Cortex of kidney (tissue), 1 donor: Measurements from ENCODE around the gene SIPA1L2.

Experiments used
- DNase-seq: peaks from one replicate; lab custom pipeline; 2025; lab: John Stamatoyannopoulos, UW

SIPA1L2 gene

DNA sequence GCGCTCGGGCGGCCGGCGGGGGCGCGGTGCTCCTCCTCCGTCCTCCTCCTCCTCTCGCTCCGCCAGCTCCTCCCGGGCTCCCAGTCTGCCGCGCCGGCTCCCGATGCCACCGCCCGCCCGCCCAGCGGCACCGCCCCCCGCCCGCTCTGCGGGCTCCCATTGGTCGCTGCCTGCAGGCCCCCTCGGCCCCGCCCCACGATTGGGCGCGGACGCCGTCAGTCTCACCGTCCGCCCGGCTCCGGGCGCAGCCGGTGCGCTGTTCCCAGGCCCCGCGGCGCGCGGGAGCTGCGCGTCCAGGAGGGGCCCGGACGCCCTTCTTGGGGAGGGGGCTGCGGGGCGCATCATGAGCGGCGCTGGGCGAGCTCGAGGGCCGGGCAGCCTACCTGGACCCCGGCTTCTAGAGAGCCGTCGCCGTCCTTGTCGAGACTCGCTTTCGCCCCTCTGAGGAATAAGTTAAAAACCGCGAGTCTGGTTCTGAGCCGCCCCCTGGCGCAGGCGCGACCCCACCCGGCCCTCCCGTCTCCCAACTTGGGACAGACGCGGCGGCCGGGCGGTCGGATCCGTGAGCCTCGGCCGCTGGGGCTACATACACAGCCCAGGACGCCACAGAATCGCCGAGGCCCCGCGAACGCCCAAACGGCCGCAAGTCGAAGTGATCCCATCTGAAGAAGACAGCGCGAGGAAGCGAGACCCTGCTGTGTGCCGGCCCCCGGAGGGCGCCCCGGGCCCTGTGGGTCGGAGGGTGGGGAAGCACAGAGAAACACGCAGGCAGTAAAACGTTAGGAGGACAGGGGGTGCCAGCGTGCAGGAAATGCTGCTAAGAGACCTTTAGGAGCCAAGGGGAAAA is at the start of gene SIPA1L2:
Gene SIPA1L2 (minus strand): TSS at position 87 of the 847 bp plus-strand sequence. CDS start 114,794 bp downstream, outside the sequence.
- DNase-seq: peak; percentile 56

DNA sequence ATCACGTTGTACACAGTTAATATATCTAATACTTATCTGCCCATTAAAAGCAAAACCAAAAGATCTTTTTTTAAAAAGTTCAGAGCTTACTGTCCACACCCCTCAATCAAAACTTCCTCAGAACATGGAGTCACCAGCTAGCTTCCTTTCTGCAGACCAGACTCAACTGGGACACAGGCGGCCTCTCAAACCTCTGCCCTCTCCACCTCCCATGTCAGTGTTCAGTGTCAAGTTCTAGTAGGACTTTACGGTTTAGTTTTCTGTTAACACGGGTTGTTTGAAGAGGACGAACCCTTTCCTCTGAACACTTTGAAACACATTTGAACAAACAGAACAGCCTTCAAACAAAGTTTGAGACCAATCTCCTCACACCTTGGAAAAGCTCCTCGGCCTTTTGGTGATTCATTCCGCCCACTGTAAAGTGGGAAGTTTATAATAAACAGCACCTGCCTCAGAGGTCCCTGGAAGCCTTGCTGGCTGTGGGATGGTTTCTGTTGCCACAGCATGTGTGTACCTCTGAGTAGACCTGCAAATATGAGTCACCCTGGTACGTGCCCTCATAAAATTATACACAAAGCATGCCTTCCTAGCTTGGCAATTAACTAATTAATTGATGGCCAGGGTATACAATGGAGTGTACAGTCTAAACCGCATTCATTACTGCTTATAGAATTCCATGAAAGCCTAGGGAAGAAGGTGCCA is 48.4 kb upstream of the SIPA1L2 start:
- no peak for DNase-seq

GRCh38 chr1:232676307-232676706 is 46.4 kb upstream of the SIPA1L2 start:
- DNase-seq: no peak

DNA sequence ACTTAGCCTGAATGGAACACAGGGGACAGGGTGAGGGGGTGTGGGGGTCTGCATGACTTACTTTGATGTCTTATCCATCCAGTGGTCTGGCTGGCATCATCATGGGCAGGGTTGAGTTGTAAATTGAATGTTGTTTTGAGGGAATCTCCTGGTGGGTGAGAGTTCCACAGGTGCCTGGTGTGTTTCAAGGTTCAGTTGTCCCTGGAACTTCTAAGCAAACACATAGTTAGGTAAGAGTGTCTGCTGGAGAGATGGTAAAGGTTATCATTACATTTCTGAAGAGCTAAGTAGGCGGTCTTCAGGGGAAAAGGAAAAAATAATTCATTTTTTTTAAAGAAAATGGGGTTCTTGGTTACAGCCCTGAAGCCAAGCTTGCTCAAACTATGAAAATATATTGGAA is 46.0 kb upstream of the SIPA1L2 start:
- no peak for DNase-seq

- DNase-seq: no peak
These were observed 45.3 kb upstream of the SIPA1L2 start for GRCh38 chr1:232675260-232675659.

DNA sequence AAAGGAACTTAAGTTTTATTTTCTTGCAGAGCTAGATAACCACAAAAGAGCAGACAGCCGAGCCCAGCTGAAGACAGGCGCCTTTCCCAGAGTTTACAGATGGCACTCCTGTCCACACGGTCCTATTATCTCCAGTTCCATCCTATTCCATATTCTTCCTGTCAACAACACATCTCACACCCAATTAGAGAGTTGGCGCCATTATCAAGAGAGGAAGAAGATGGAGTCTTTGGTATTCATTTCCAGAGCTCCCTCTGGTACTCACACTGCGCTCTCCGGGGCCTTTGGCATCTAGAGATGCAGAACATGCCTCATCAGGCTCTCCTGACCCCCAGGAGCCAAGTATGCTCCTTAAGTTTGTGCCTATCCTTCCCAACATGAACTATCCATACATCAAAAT is 43.3 kb upstream of the SIPA1L2 start:
- no peak for DNase-seq

DNA sequence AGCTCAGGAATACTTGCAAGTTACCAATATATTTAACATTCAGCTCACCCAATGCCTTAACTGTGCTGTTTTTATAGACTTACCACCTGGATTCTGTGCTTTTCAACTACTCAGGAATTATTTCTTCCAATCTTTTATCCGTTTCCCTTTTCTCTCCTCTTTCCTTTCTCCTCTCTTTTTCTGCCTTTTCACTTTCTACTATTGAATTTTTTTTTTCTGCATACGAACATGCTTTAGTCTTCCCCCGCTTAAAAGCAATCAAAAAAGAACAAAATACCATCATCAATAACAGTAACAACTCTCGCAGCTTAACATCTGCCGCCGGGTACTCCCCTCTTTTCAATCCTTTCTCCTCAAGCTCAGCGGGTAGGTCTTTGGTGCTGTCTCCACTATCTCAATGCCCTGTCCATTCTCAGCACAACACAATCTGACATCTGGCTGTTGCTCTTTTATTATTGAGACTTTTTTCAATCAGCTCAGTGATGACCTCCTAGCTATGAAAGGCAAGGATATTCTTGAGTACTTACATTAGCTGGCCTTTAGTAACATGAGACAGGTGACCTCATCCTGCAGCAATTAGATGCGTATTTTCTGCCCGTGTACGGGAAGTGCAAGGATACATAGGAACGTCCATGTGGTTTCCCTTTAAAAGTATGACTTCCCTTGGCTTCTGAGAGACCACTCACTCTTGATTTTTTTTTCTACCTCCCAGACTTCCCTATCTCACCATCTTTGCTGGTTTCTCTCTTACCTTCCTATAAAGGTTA is 40.2 kb upstream of the SIPA1L2 start:
- DNase-seq: no peak

DNA sequence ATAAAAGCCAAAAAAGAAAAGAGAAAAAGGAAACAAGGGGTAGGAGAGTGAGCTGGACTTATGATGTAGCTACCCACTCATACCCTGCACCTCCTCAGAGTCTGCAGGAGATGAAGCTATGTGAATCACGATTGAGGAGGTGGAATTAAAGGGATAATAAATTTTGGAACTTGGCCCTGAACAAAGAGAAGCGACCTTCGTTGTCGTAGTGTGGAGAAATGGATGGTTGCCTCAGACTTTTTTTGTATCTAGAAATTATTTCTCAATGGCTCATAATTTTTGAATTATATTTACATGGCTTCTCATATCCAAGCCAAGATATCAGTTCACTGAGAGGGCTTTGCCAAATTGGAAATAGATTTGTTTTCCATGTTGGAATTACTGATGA is 37.8 kb upstream of the SIPA1L2 start:
- DNase-seq: no peak

DNA sequence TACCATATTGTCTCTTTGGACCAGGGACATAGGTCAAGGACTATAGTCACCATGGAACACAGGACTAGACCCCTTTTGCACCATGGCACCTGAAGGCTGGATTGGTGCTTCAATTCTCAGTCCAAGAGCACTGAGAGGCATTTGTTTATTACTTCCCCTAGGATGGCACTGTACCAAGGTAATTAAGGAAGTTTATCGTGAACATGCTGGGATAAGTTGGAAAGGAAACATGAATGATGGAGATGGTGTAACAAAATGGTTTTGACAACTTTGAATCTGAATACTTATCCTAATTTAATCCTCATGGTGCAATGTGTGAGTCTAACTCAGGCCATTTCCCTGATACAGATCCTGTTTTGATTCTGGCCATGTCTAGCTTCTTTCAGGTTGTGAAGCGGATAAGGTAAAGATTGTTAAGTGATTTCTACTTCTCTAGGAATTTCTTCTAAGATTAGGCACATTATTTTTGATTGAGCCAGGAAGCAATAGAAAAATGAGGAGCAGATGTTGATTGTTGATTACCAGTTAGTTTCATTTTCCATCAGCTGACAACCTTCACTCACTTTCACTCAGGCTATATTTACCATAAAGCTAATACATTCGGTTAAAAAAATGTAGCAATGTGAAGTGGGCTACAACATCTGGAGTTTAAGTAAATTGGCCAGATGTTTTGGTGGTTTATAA is 37.3 kb upstream of the SIPA1L2 start:
- no peak for DNase-seq

DNA sequence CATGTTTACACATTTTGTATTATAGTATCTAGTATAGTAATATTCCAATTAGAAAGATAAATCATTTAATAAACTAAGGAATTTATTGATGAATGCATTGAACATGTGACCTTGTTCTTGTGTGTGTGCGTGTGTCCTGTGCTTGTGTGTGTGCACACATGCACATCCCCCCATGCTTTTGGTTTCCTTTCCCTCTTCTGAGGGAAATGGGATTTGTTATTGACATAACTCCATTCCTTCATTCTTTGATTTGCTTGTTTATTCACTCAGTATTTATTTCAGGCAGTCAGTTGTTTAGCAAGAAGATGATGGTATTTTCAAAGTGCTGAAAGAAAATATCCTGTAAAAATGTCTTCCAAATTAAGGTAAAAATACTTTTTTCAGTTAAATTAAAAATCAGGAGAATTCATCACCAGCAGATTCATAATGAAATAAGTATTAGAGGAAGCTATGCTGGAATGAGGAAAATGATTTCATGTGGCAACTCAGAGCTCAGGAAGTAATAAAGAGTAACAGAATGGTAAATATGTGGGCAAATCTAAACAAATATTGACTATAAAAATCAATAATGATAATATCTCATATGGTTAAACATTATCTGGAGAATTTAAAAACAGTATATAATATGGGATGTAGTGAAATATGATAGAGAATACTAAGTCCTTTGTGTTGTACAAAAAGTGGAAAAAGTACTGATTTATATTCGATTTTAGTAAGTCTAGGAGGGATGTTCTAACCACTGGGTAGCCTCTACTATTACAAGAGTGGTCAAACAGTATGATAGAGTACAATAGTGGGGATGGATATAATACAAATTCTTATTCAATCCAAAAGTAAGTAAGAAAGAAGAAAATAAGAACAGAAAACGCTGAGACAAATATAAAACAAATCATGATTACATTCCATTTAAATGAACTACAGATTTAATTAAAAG is 35.2 kb upstream of the SIPA1L2 start:
- DNase-seq: no peak

DNA sequence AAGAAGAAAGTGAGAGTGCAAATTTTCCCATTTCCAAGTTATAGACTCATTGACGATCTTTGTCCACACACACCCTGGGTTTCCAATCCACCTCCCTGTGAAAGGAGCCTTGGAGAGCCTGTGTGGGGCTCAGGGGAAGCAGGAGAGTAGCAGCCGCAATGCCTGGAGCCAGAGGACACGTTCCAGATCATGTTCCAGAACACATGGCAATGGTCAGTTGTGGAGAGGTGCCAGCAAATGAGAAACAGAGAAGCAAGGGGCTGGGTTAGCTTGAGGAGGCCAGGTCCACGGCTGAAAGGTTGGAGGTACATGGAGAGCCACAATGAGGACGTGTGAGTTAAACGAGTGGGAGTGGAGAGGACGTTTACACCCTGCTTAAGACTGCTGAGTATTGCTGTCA is 33.0 kb upstream of the SIPA1L2 start:
- no peak for DNase-seq

DNA sequence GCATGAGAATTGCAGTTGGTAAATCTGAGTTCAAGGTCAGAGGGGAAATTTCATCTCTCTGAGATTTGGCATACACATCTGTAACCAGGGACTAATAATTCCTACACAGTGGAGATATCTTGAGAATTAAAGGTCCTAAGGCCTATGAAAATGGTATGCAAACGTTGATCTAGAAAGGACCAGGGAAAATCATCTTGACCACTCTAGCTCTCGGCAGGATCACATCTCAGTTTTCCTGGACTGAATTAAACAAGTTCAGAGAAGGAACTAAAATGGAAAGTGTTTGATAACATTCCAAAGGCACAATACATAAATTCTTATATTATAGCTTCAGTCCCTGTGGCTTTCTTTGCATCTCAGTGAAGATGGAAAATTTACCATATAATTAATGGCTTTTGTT is 28.5 kb upstream of the SIPA1L2 start:
- DNase-seq: no peak

DNA sequence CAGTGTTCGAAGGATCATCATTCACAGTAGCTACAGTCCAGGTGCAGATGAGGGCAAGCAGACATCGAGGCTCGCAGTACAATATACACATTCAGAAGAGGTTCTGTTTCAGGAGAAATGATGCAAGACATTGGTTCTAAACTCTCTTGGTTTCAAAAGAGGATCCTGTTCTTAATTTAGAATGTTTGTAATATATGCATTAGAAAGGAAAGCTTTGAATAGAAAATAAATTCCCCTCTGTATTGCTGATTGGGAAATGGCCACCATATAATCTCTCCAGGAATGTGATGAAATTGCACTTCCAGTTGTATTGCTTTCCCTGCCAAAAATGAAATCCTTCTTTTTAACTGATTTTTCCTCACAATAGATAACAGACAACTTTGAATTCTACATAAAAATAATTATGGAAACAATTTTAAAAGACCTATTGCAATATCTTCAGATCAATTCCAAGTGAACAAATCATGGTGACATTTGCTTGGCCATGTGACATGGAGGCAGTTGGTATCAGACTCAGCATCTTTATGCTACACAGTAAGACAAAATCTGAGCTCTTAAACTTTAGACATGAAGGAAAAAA is 27.6 kb upstream of the SIPA1L2 start:
- DNase-seq: no peak

GRCh38 chr1:232655746-232656085 is 25.8 kb upstream of the SIPA1L2 start:
- no peak for DNase-seq

GRCh38 chr1:232655028-232655745 is 25.3 kb upstream of the SIPA1L2 start:
- DNase-seq: no peak

DNA sequence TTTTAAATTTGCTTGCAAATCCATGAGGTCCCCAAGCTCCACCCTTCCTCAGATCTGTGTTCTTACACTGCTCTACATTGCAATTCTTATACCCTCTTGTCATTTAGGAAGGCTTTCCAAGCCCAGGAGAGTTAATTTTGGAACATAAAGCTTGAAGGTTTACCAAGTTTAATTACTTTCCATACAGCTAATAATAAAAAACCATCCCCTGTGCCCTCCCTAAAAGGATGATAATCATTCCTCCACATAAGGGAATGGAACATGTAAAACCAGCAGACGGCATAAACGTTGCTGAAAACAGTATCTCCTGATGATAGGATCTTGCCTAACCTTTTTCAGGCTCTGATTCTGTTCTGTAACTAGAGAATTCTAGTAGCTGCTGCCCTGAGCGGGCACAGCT is 23.9 kb upstream of the SIPA1L2 start:
- DNase-seq: no peak

GRCh38 chr1:232650845-232651244 is 20.9 kb upstream of the SIPA1L2 start:
- DNase-seq: no peak

DNA sequence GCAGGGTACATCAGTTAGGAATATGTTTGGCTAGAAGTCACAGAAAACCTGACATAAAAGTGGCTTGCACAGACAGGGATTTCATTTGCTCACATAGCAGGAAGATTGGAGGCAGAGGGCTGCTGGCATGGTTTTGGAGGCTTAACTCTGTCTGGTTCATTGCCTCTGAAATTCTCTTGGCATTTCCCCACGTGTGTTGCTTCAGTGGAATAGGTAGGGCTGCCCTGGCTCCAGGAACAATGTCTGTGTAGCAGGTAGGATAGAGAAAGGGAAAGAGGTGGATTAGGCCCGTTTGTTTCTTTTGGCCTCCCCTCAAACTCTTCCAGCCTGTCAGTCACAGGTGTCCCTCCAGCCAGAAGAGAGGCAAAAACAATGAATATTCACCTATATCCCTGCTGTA is 20.5 kb upstream of the SIPA1L2 start:
- DNase-seq: no peak

- no peak for DNase-seq
These were observed 18.4 kb upstream of the SIPA1L2 start for GRCh38 chr1:232648316-232648715.

- DNase-seq: no peak
These were observed 14.3 kb upstream of the SIPA1L2 start for GRCh38 chr1:232644209-232644608.
